ENCODE measurements around the gene TMCC2.

TMCC2 gene

GRCh38 chr1:205247130-205247921 is 19.6 kb downstream of the TMCC2 start:
- TF ChIP-seq, protein P1, sequence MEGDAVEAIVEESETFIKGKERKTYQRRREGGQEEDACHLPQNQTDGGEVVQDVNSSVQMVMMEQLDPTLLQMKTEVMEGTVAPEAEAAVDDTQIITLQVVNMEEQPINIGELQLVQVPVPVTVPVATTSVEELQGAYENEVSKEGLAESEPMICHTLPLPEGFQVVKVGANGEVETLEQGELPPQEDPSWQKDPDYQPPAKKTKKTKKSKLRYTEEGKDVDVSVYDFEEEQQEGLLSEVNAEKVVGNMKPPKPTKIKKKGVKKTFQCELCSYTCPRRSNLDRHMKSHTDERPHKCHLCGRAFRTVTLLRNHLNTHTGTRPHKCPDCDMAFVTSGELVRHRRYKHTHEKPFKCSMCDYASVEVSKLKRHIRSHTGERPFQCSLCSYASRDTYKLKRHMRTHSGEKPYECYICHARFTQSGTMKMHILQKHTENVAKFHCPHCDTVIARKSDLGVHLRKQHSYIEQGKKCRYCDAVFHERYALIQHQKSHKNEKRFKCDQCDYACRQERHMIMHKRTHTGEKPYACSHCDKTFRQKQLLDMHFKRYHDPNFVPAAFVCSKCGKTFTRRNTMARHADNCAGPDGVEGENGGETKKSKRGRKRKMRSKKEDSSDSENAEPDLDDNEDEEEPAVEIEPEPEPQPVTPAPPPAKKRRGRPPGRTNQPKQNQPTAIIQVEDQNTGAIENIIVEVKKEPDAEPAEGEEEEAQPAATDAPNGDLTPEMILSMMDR (conservative IDR thresholded peaks at IDR 0.05; ENCODE audit: low read depth) = no peak
- no peak for DNase-seq (ENCODE audit: low spot score)
- ChIA-PET POLR2A (ENCODE audit: low non-redundant PET) (no interaction called here), CTCF (interaction anchor here (0.6 to 6.5 kb wide), 8 partner anchors 8 to 253 kb away, joined by 3 to 53 read pairs (median 4); no protein-coding TSS in a partner anchor)
- no peak overlapping the region for H3K27ac ChIP-seq

- CTCF ChIA-PET = no interaction called here
- no peak for DNase-seq (ENCODE audit: low spot score)
- POLR2A ChIA-PET (ENCODE audit: low non-redundant PET) = no interaction called here
- no peak overlapping the region for H3K27ac ChIP-seq
- TF ChIP-seq, protein P1 (conservative IDR thresholded peaks at IDR 0.05; ENCODE audit: low read depth) = no peak
Observed at GRCh38 chr1:205248793-205249601, 21.3 kb downstream of the TMCC2 start.

- no peak for DNase-seq (ENCODE audit: low spot score)
- POLR2A ChIA-PET (ENCODE audit: low non-redundant PET) = no interaction called here
- CTCF ChIA-PET = interaction anchor here (0.6 kb wide), 1 partner anchor 12 kb away, joined by 3 read pairs; no protein-coding TSS in a partner anchor
- TF ChIP-seq, protein P1 (conservative IDR thresholded peaks at IDR 0.05; ENCODE audit: low read depth) = no peak
- no peak overlapping the region for H3K27ac ChIP-seq
Observed at GRCh38 chr1:205249651-205250050, 21.9 kb downstream of the TMCC2 start.

GRCh38 chr1:205250699-205251098 is 23.0 kb downstream of the TMCC2 start:
- ChIA-PET POLR2A (ENCODE audit: low non-redundant PET) (no interaction called here), CTCF (interaction anchor here (0.6 to 0.9 kb wide), 3 partner anchors 261 to 420 kb away, joined by 3 read pairs; no protein-coding TSS in a partner anchor)
- H3K27ac ChIP-seq = no peak overlapping the region
- no peak for DNase-seq (ENCODE audit: low spot score)
- TF ChIP-seq, protein P1 (conservative IDR thresholded peaks at IDR 0.05; ENCODE audit: low read depth) = no peak

DNA sequence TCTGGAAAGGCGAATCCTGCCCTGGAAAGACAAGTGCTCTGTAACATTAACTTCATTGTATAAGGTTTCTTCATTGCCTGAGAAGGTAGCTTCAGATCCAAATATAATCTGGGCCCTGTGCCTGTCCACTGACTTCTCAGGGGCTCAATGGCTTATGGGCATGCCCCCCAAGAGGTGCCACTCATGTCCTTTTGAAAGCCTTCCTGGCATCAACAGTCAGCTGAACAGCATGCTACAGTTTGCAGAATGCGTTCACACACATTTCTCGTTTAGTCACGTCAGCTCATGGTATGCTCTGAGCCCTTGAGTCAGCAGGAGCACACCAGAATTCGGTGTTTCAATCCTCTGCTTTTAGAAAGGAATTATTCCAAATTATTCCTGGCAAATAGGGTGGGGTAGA is 23.8 kb downstream of the TMCC2 start:
- DNase-seq (ENCODE audit: low spot score) = no peak
- TF ChIP-seq, protein P1 (conservative IDR thresholded peaks at IDR 0.05; ENCODE audit: low read depth) = no peak
- no peak overlapping the region for H3K27ac ChIP-seq
- POLR2A ChIA-PET (ENCODE audit: low non-redundant PET) = no interaction called here
- CTCF ChIA-PET = interaction anchor here (1.2 kb wide), 1 partner anchor 12 kb away, joined by 3 read pairs; no protein-coding TSS in a partner anchor
